ENCODE measurements around the gene DCTN2.
"Not testable (repeated sequence)": the region's sequence is repeated elsewhere in the genome, so short reads cannot be mapped to it uniquely, and the experiment has no call there.

DCTN2 gene

DNA sequence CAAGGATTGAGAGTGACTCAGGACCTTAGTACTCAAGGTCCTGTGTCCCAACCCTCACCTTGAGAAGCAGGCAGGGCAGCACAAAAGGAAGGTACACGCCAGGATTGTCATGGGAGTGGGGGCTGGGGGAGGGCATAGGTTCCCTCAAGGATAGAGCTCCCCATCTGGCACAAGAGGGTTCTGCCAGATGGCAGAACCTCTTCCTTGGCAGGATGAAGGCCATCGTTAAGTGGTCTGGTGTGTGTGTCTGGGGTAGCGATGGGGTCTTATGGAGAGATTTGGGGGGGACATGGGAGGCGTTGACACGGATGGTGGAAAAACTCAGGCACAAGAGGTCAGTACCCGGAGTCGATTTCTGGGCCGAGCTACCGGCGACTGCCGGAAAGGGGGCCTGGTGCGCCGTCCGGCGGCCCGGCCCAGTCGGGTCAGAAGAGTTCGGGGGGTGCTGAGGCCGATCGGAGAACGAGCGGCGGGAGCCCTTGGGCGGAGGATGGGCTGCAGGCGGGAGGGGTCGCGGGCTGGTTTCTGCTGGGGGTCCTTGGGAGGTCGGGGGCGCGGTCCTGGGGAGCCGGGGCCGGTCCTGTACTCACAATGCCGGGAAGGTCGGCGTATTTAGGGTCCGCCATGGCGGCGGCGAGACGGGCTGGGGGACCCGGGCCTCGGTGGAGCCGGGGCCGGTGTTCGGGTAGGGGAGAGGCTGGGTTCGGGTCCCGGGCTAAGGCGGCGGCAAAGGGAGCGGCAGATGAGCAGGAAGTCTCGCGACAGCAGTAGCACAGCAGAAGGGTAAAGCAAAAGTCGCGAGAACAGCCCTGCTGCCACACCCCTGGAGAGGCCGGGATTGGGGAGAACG is at the start of gene DCTN2:
Gene DCTN2 (minus strand): TSS at position 755 of the 850 bp plus-strand sequence. CDS start 129 bp downstream, at position 626.
- DNase-seq (ENCODE audit: low read depth in 2 of 2) = peak; percentile 97 to 98
- peak within 1 kb of the TSS; percentile 93 to 94 for H3K4me3 ChIP-seq (replicated peaks in 1 of 2; ENCODE audit: low read depth in 2 of 2, low read length in 2 of 2)
- TF ChIP-seq, protein P1, sequence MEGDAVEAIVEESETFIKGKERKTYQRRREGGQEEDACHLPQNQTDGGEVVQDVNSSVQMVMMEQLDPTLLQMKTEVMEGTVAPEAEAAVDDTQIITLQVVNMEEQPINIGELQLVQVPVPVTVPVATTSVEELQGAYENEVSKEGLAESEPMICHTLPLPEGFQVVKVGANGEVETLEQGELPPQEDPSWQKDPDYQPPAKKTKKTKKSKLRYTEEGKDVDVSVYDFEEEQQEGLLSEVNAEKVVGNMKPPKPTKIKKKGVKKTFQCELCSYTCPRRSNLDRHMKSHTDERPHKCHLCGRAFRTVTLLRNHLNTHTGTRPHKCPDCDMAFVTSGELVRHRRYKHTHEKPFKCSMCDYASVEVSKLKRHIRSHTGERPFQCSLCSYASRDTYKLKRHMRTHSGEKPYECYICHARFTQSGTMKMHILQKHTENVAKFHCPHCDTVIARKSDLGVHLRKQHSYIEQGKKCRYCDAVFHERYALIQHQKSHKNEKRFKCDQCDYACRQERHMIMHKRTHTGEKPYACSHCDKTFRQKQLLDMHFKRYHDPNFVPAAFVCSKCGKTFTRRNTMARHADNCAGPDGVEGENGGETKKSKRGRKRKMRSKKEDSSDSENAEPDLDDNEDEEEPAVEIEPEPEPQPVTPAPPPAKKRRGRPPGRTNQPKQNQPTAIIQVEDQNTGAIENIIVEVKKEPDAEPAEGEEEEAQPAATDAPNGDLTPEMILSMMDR (IDR thresholded peaks at IDR 0.05; ENCODE audit: low read depth, low read length) = peak; percentile 4

DNA sequence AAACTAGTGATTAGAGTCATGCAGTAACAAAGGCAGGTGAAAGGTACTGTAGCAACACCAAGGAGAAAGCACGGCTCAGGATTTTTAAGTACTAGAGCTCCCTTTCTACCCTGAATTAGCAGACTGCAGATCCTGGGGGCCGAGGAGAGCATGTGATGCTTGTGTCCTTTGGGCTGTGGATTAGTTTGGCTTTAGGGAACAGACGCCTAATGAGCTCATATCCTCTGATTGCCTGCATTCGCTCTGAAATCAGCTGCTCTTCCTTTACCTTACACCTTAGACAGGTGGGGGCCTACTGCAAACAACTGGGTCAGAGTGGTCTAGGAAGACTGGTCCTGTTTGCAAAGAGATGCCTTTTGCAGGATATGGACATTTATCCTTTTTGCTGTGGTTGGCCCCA is 46.2 kb upstream of the DCTN2 start:
- no peak for DNase-seq (ENCODE audit: low read depth in 2 of 2)
- TF ChIP-seq, protein P1 (IDR thresholded peaks at IDR 0.05; ENCODE audit: low read depth, low read length) = no peak
- H3K4me3 ChIP-seq (replicated peaks in 1 of 2; ENCODE audit: low read depth in 2 of 2, low read length in 2 of 2) = no peak overlapping the region

DNA sequence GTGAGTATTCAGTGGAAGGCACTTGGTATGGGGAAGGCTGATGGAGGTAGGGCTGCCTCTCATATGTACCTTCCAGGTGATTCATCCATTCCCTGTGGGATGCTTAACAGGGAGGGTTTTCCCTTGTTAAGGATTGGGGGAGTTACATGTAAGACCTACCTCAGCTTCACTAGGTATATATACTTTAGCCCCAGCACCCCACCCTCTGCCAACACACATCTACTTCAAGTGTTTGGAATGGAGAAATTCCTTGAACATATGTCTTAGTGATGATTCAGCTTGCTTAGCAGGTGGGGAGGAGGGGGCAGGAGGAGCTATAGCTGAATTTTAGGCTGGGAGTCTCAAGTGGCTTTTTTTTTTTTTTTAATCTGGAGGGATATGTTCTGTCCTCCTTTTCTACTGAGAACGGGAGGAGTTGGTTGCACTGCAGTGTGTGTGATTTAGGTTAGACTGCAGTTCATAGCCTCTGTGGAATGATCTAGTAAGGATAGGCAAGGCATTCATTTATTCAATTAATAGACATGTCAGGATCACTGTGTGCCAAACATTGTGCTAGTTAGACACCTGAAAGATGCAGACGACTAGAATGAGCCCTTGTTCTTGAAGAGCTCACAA is 45.7 kb upstream of the DCTN2 start:
- no peak overlapping the region for H3K4me3 ChIP-seq (replicated peaks in 1 of 2; ENCODE audit: low read depth in 2 of 2, low read length in 2 of 2)
- peak in 1 of 2 donors; percentile 15 for DNase-seq (ENCODE audit: low read depth in 2 of 2)
- TF ChIP-seq, protein P1 (IDR thresholded peaks at IDR 0.05; ENCODE audit: low read depth, low read length) = no peak

- DNase-seq (ENCODE audit: low read depth in 2 of 2) = no peak
- TF ChIP-seq, protein P1 (IDR thresholded peaks at IDR 0.05; ENCODE audit: low read depth, low read length) = no peak
- H3K4me3 ChIP-seq (replicated peaks in 1 of 2; ENCODE audit: low read depth in 2 of 2, low read length in 2 of 2) = peak overlapping the region; percentile 75 to 88
Observed at GRCh38 chr12:57591782-57592325, 44.9 kb upstream of the DCTN2 start.

DNA sequence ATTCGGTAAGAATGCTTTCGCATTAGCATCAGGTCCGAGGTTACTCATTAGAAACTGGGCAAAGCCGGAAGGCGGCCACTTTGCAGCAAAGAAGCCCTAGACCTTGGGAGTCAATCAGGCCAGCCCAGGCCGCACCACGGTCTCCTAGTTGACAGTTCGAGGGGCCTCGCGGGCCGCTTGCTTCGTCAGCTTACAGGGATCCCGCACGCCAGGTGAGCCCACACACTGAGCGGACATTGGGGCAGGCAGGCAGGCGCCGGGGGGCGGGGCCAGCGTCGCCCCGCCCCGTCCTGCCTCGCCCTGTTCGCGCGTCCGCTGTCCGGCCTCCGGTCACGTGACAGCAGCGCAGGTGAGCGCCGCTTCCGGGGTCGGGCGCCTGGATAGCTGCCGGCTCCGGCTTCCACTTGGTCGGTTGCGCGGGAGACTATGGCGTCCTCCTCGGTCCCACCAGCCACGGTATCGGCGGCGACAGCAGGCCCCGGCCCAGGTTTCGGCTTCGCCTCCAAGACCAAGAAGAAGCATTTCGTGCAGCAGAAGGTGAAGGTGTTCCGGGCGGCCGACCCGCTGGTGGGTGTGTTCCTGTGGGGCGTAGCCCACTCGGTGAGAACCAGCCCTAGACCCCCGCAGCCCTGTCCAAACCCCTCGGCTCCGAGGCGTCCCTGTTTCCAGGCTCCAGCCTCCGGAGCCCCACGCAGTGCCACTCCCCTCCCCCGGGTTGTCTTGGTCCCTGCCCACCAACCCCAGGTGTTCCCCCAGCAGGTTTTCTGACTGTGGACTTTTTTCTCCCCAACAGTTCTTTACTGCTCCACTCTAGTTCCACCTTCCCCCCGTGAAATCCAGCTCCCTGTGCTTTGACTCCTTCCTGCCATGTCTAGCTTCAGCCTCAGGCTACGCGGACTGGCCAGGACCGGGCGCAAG is 44.1 kb upstream of the DCTN2 start, which contains the start of gene PIP4K2C:
Gene PIP4K2C (plus strand): TSS at position 329 of the 918 bp plus-strand sequence. CDS start 98 bp downstream, at position 427.
- DNase-seq (ENCODE audit: low read depth in 2 of 2) = peak; percentile 33 to 56
- peak within 1 kb of the TSS; percentile 75 to 88 for H3K4me3 ChIP-seq (replicated peaks in 1 of 2; ENCODE audit: low read depth in 2 of 2, low read length in 2 of 2)
- TF ChIP-seq, protein P1 (IDR thresholded peaks at IDR 0.05; ENCODE audit: low read depth, low read length) = no peak

GRCh38 chr12:57590479-57590863 is 43.5 kb upstream of the DCTN2 start:
- H3K4me3 ChIP-seq (replicated peaks in 1 of 2; ENCODE audit: low read depth in 2 of 2, low read length in 2 of 2) = peak overlapping the region; percentile 75 to 88
- TF ChIP-seq, protein P1 (IDR thresholded peaks at IDR 0.05; ENCODE audit: low read depth, low read length) = no peak
- DNase-seq (ENCODE audit: low read depth in 2 of 2) = no peak

GRCh38 chr12:57588951-57589610 is 42.1 kb upstream of the DCTN2 start:
- not testable (repeated sequence) for H3K4me3 ChIP-seq (replicated peaks in 1 of 2; ENCODE audit: low read depth in 2 of 2, low read length in 2 of 2); DNase-seq (ENCODE audit: low read depth in 2 of 2)

All from cardiac fibroblast (primary cell).